Neural cell (in vitro differentiated cells): ENCODE measurements around the gene DDX19B. TPM values are rescaled to one million over a fixed set of nuclear protein-coding genes. Genes with fewer than 3 reads are reported as not detected.
"Not testable (repeated sequence)": the region's sequence is repeated elsewhere in the genome, so short reads cannot be mapped to it uniquely, and the experiment has no call there.

Source experiments
- H2AFZ ChIP-seq: fragments of 200-600, 300-800 bp; sonication (generic), shearing (Covaris generic); 2 replicates; pipeline ENCODE4 v1.6.0; 2014; ENCODE audit warnings: low read depth, mild to moderate bottlenecking, antibody characterized with exemption, low read length, moderate library complexity
- H3F3A ChIP-seq: fragments of 200-600 bp; shearing (Covaris generic); 2 replicates; pipeline ENCODE4 v1.6.1; 2016; ENCODE audit warnings: mild to moderate bottlenecking, moderate library complexity, mixed read lengths, antibody characterized with exemption, low read length; ENCODE audit not compliant: insufficient read depth, poor library complexity, severe bottlenecking
- H3K27ac ChIP-seq: fragments of 200-600, 300-800 bp; sonication (generic), shearing (Covaris generic); 2 replicates; pipeline ENCODE4 v1.5.1; 2014; ENCODE audit warnings: mild to moderate bottlenecking, low read length, moderate library complexity
- H3K27me3 ChIP-seq: fragments of 300-800, 200-600 bp; sonication (generic), shearing (Covaris generic); 2 replicates; pipeline ENCODE4 v1.6.0; 2014; ENCODE audit warnings: mild to moderate bottlenecking, low read depth, low read length, moderate library complexity; ENCODE audit not compliant: insufficient read depth
- H3K36me3 ChIP-seq: fragments of 300-800, 200-600 bp; sonication (generic), shearing (Covaris generic); 2 replicates; pipeline ENCODE4 v1.5.1; 2014; ENCODE audit warnings: mild to moderate bottlenecking, antibody characterized with exemption, low read length, moderate library complexity; ENCODE audit not compliant: insufficient read depth
- H3K4me2 ChIP-seq: fragments of 300-800, 200-600 bp; sonication (generic), shearing (Covaris generic); 2 replicates; pipeline ENCODE4 v1.6.0; 2014; ENCODE audit warnings: mild to moderate bottlenecking, low read length
- H3K4me3 ChIP-seq: fragments of 300-800, 200-600 bp; sonication (generic), shearing (Covaris generic); 2 replicates; pipeline ENCODE4 v1.5.1; 2014; ENCODE audit warnings: mild to moderate bottlenecking, low read length, moderate library complexity
- H3K79me2 ChIP-seq: fragments of 200-600 bp; shearing (Covaris generic); replicated peaks from 2 replicates; pipeline ENCODE4 v1.6.0; 2014; ENCODE audit warnings: mild to moderate bottlenecking, low read length, moderate library complexity; ENCODE audit not compliant: insufficient read depth
- H3K9ac ChIP-seq: fragments of 300-800, 200-600 bp; sonication (generic), shearing (Covaris generic); 2 replicates; pipeline ENCODE4 v1.6.1; 2016; ENCODE audit warnings: mild to moderate bottlenecking, low read length, mixed read lengths
- H3K9me2 ChIP-seq: fragments of 200-600 bp; shearing (Covaris generic); 2 replicates; pipeline ENCODE4 v1.6.1; 2016; ENCODE audit warnings: mild to moderate bottlenecking, low read length, mixed read lengths; ENCODE audit not compliant: insufficient read depth
- H3K9me3 ChIP-seq: fragments of 200-600, 300-800 bp; sonication (generic), shearing (Covaris generic); 2 replicates; pipeline ENCODE4 v1.6.1; 2016; ENCODE audit warnings: mild to moderate bottlenecking, mixed run types, low read length, moderate library complexity, mixed read lengths
- H4K20me1 ChIP-seq: fragments of 200-600 bp; shearing (Covaris generic); 2 replicates; pipeline ENCODE4 v1.6.1; 2016; ENCODE audit warnings: mild to moderate bottlenecking, mixed run types; ENCODE audit not compliant: insufficient read depth
- CTCF ChIP-seq: fragments of 450-650 bp; IDR thresholded peaks from 2 replicates; pipeline ENCODE4 v1.5.1; 2014; ENCODE audit warnings: antibody characterized with exemption, mild to moderate bottlenecking, moderate library complexity; ENCODE audit not compliant: poor library complexity, severe bottlenecking
- EZH2 ChIP-seq: fragments of 200-600, 300-800 bp; shearing (Covaris generic), sonication (generic); IDR thresholded peaks from 2 replicates; pipeline ENCODE4 v1.6.1; 2014; ENCODE audit warnings: antibody characterized with exemption, low read length, borderline replicate concordance, mild to moderate bottlenecking; ENCODE audit not compliant: insufficient read depth, poor library complexity, severe bottlenecking
- MXI1 ChIP-seq: fragments of 450-650 bp; conservative IDR thresholded peaks from 2 replicates; pipeline ENCODE4 v1.6.1; 2014; ENCODE audit warnings: antibody characterized with exemption, mild to moderate bottlenecking; ENCODE audit not compliant: poor library complexity, severe bottlenecking
- POLR2AphosphoS5 ChIP-seq: IDR thresholded peaks from 2 replicates; pipeline ENCODE4 v1.6.1; 2012
- RAD21 ChIP-seq: fragments of 450-650 bp; conservative IDR thresholded peaks from 2 replicates; pipeline ENCODE4 v1.6.1; 2014; ENCODE audit warnings: antibody characterized with exemption, mild to moderate bottlenecking, moderate library complexity
- REST ChIP-seq: IDR thresholded peaks from 2 replicates; pipeline ENCODE4 v1.6.1; 2012; ENCODE audit warnings: borderline replicate concordance
- SMC3 ChIP-seq: fragments of 450-650 bp; conservative IDR thresholded peaks from 2 replicates; pipeline ENCODE4 v1.6.1; 2014; ENCODE audit warnings: antibody characterized with exemption, mild to moderate bottlenecking, moderate library complexity; ENCODE audit not compliant: poor library complexity
- TAF1 ChIP-seq: IDR thresholded peaks from 2 replicates; pipeline ENCODE4 v1.6.1; 2012; ENCODE audit warnings: low read depth
- polyA plus RNA-seq: library from polyadenylated mRNA; depleted of rRNA; stranded (reverse); fragments of >200 nt; gene quantifications from 2 replicates; pipeline ENCODE4 v1.2.3, GENCODE V29; 2014

The DDX19B gene
- polyA plus RNA-seq, 1 donor from 2014 or later = 47.8 TPM

DNA sequence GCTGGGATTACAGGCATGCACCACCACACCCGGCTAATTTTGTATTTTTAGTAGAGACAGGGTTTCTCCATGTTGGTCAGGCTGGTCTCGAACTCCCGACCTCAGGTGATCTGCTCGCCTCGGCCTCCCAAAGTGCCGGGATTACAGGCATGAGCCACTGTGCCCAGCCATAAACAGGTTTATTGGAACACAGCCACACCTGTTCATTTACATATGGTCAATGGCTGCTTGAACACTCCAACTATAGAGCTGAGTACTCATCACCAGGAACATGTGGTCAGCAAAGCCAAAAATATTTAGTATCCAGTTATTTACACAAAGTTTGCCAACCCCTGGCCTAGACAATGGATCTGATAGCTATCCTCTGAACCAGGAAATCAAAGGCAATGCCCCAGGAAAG lies 39.1 kb upstream of the DDX19B start:
- not testable (repeated sequence) for H3K9ac ChIP-seq, H3K79me2 ChIP-seq

GRCh38 chr16:70267516-70267915 lies 31.5 kb upstream of the DDX19B start:
- Histone ChIP-seq H3F3A (no peaks in the 10 kb centered on the region), H3K4me3 (no peak overlapping the region), H3K9me2 (no peaks in the 10 kb centered on the region), H3K27me3 (no peaks in the 10 kb centered on the region), H2AFZ (no peak overlapping the region), H3K9ac (no peak overlapping the region), H3K27ac (no peak overlapping the region), H3K4me2 (no peak overlapping the region), H3K79me2 (no peaks in the 10 kb centered on the region), H3K9me3 (no peaks in the 10 kb centered on the region), H4K20me1 (no peaks in the 10 kb centered on the region), H3K36me3 (no peaks in the 10 kb centered on the region)
- TF ChIP-seq CTCF (peak; percentile 55), SMC3 (peak; percentile 13), REST (no peak)

More for the DNA sequence above, 39.1 kb upstream of the DDX19B start:
- not testable (repeated sequence) for H3K36me3 ChIP-seq, H3K9me2 ChIP-seq, H3K27ac ChIP-seq, H4K20me1 ChIP-seq, H2AFZ ChIP-seq, H3K27me3 ChIP-seq, H3F3A ChIP-seq, H3K9me3 ChIP-seq, H3K4me3 ChIP-seq, H3K4me2 ChIP-seq

- H3K79me2 ChIP-seq, H3F3A ChIP-seq, H3K4me2 ChIP-seq, H3K9me3 ChIP-seq, H2AFZ ChIP-seq, H3K9ac ChIP-seq, H3K36me3 ChIP-seq, H3K27ac ChIP-seq, H3K9me2 ChIP-seq, H3K4me3 ChIP-seq, H3K27me3 ChIP-seq, H4K20me1 ChIP-seq: not testable (repeated sequence)
These were observed 31.1 kb upstream of the DDX19B start for GRCh38 chr16:70267922-70268321.

- H3K27ac ChIP-seq = no peak overlapping the region
- H3K27me3 ChIP-seq = no peaks in the 10 kb centered on the region
- no peak overlapping the region for H3K4me2 ChIP-seq
- H3K36me3 ChIP-seq = no peaks in the 10 kb centered on the region
- no peak overlapping the region for H3K9ac ChIP-seq
- no peaks in the 10 kb centered on the region for H3K79me2 ChIP-seq
- H3F3A ChIP-seq = no peaks in the 10 kb centered on the region
- H4K20me1 ChIP-seq = no peaks in the 10 kb centered on the region
- H3K9me2 ChIP-seq = no peaks in the 10 kb centered on the region
- no peaks in the 10 kb centered on the region for H3K9me3 ChIP-seq
- H2AFZ ChIP-seq = no peak overlapping the region
- H3K4me3 ChIP-seq = no peak overlapping the region
- TF ChIP-seq CTCF = no peak
- TF ChIP-seq REST = no peak
- TF ChIP-seq MXI1 = no peak
- TF ChIP-seq TAF1 = no peak
- TF ChIP-seq POLR2AphosphoS5 = no peak
- no peak for TF ChIP-seq EZH2
- no peak for TF ChIP-seq SMC3
- TF ChIP-seq RAD21 = no peak
These were observed 29.5 kb upstream of the DDX19B start for GRCh38 chr16:70269471-70269870.
